ENCODE results near the gene ZNRF2. TPM values are rescaled to one million over a fixed set of nuclear protein-coding genes. Genes with fewer than 3 reads are reported as not detected.

Gene ZNRF2
- total and polyA plus RNA-seq, 7 donors, result 14.4 to 33.8 (median 22.5) TPM

DNA sequence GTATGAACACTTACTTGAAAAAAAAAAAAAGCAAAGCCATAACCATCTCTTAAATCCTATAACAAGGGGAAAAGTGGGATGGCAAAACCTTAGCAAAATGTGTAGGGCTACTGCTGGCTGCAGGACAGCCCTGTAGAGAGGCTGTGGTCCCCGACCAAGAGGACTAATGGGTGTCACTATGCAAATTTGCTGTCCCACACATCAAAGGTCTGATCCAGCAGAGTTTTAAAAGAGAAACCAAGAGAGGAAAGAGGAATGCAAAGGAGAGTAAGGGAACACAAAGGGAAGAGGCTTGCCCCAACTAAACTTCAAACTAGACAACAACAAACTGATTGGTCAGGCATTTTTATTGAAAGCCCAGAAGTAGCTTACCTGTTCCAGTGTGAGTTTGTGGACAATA lies 3.1 kb upstream of the ZNRF2 start:
- intact Hi-C loops (cut with DNase I), result loop anchor here (5.0 kb wide), 2 partner anchors 109 to 191 kb away; no protein-coding TSS in a partner anchor
- no peak overlapping the region for H3K4me3 ChIP-seq
- H3K27me3 ChIP-seq, result no peaks in the 10 kb centered on the region
- 8 to 48% methylated on average over 1 of the region's 1 CpG for WGBS, 2 donors
- H3K36me3 ChIP-seq, result no peaks in the 10 kb centered on the region
- H3K9me3 ChIP-seq, result no peaks in the 10 kb centered on the region
- no peak for DNase-seq
- TF ChIP-seq, protein P1, sequence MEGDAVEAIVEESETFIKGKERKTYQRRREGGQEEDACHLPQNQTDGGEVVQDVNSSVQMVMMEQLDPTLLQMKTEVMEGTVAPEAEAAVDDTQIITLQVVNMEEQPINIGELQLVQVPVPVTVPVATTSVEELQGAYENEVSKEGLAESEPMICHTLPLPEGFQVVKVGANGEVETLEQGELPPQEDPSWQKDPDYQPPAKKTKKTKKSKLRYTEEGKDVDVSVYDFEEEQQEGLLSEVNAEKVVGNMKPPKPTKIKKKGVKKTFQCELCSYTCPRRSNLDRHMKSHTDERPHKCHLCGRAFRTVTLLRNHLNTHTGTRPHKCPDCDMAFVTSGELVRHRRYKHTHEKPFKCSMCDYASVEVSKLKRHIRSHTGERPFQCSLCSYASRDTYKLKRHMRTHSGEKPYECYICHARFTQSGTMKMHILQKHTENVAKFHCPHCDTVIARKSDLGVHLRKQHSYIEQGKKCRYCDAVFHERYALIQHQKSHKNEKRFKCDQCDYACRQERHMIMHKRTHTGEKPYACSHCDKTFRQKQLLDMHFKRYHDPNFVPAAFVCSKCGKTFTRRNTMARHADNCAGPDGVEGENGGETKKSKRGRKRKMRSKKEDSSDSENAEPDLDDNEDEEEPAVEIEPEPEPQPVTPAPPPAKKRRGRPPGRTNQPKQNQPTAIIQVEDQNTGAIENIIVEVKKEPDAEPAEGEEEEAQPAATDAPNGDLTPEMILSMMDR (IDR thresholded peaks at IDR 0.05), result no peak
- TF ChIP-seq POLR2AphosphoS5 (IDR thresholded peaks at IDR 0.05) (no peak), EP300 (IDR thresholded peaks at IDR 0.05) (no peak), POLR2A (IDR thresholded peaks at IDR 0.05) (no peak)
- H3K4me1 ChIP-seq, result peaks cover 0 to 8% (median 3%) of the 10 kb centered on the region in 4 donors
- H3K27ac ChIP-seq, result no peak overlapping the region

DNA sequence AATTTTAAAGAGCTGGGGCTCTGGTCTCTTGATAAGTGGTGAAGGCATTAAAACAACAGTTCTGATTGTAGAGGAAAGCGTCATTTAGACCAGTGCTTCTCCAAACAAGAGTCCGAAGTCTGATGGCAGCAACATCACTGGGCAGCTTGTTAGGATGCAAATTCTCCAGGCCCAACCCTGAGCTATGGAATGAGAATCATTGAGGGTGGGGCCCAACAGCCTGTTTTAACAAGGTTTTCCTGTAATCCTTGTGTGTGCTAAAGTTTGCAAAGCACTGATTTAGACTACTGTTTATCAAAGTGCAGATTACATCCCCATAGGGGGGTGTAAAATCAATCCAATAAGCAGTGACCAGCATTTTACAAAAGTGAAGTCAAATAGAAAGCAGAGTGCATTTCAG lies 2.6 kb upstream of the ZNRF2 start:
- DNase-seq, result no peak
- 19 to 73% methylated on average over 2 of the region's 2 CpGs for WGBS, 2 donors
- Histone ChIP-seq H3K27ac (no peak overlapping the region), H3K9me3 (no peaks in the 10 kb centered on the region), H3K4me1 (peaks cover 0 to 13% (median 8%) of the 10 kb centered on the region in 4 donors), H3K36me3 (no peaks in the 10 kb centered on the region), H3K4me3 (no peak overlapping the region), H3K27me3 (no peaks in the 10 kb centered on the region)
- intact Hi-C loops (cut with DNase I), result loop anchor here (2.0 to 5.0 kb wide), 3 partner anchors 109 to 191 kb away; partner anchors contain the start of gene MTURN
- TF ChIP-seq, protein P1 (IDR thresholded peaks at IDR 0.05), result no peak

DNA sequence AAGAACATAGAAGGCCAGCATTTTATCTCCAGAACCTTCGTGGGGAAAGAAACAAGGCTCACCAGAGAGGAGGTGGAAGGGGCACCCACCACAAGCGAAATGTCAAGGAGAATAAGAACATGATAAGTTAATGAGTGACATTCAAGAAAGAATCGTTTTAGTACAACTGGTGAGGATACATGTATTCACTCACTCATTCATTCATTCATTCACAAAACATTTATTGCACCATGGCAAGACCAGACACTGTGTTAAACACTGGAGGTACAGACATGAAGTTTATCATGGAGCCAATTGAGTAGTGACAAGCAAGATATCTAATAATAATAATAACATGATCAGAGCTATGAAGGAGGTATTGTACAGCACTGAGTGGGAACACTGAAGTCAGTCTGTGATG lies 1.7 kb upstream of the ZNRF2 start:
- Histone ChIP-seq H3K4me3 (no peak overlapping the region), H3K4me1 (peaks cover 0 to 20% (median 17%) of the 10 kb centered on the region in 4 donors), H3K36me3 (no peaks in the 10 kb centered on the region), H3K27me3 (no peaks in the 10 kb centered on the region), H3K27ac (peak overlapping the region in 1 of 4 donors; percentile 100), H3K9me3 (no peaks in the 10 kb centered on the region)
- DNase-seq, result no peak
- TF ChIP-seq POLR2A (IDR thresholded peaks at IDR 0.05) (no peak), POLR2AphosphoS5 (IDR thresholded peaks at IDR 0.05) (no peak), EP300 (IDR thresholded peaks at IDR 0.05) (no peak)
- TF ChIP-seq, protein P1 (IDR thresholded peaks at IDR 0.05), result no peak
- 69 to 85% methylated on average over 3 of the region's 3 CpGs for WGBS, 2 donors
- intact Hi-C loops (cut with DNase I), result loop anchor here (2.0 to 5.0 kb wide), 3 partner anchors 110 to 190 kb away; partner anchors contain the start of gene MTURN

DNA sequence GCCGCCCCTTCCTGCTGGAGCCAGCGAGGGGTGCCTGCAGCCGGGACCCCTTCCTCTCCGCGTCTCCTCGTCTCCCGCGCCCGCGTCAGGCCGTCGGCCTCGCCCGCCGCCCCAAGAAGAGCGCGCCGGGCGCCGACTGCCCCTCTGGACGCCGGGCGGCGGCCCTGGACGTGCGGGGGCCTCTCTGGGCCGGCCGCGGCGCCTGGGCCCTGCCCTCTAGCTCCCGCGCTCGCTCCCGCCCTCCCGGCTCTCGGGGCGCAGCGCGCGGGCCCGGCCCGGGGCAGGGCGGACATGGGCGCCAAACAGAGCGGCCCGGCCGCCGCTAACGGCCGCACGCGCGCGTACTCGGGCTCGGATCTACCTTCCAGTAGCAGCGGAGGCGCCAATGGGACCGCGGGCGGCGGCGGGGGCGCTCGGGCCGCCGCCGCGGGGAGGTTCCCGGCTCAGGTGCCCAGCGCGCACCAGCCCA lies 704 bp downstream of the ZNRF2 start:
- Histone ChIP-seq H3K36me3 (no peaks in the 10 kb centered on the region), H3K27me3 (no peaks in the 10 kb centered on the region), H3K9me3 (no peaks in the 10 kb centered on the region), H3K4me3 (peak overlapping the region; percentile 63 to 97 (median 70)), H3K27ac (peak overlapping the region; percentile 93 to 100 (median 97)), H3K4me1 (peaks cover 0 to 31% (median 25%) of the 10 kb centered on the region in 4 donors)
- peak; percentile 68 for DNase-seq
- no peak for TF ChIP-seq EP300 (IDR thresholded peaks at IDR 0.05)
- TF ChIP-seq, protein P1 (IDR thresholded peaks at IDR 0.05), result no peak
- no peak for TF ChIP-seq POLR2AphosphoS5 (IDR thresholded peaks at IDR 0.05)
- no peak for TF ChIP-seq POLR2A (IDR thresholded peaks at IDR 0.05)
- 0% methylated on average over 72 of the region's 72 CpGs for WGBS, 2 donors
- intact Hi-C loops (cut with DNase I), result no loop called here
